CD14-positive monocyte (primary cell): ENCODE results near the gene CRY1. TPM values are rescaled to one million over a fixed set of nuclear protein-coding genes. Genes with fewer than 3 reads are reported as not detected.

Experiments
- DNase-seq, 3 donors: peaks; one replicate each; pipeline ENCODE4 v3.0.0-alpha.2; 2011 to 2022
- H2AFZ ChIP-seq: 2 replicates; pipeline ENCODE4 v1.6.0; 2012; ENCODE audit warnings: mild to moderate bottlenecking, low read depth, low read length, inconsistent platforms; ENCODE audit not compliant: insufficient read depth, poor library complexity, severe bottlenecking
- H3K27ac ChIP-seq, 2 donors: 1 replicate in 1 of 2; 2 replicates in 1 of 2; pipeline ENCODE4 v1.5.1; 2012 to 2013; ENCODE audit warnings: low read length in 2 of 2, control low read depth in 1 of 2, inconsistent platforms in 1 of 2, low read depth in 1 of 2, mild to moderate bottlenecking in 1 of 2
- H3K27me3 ChIP-seq, 2 donors: one replicate each; pipeline versions ENCODE4 v1.6.0 to v1.6.1; 2011 to 2013; ENCODE audit warnings: low read length in 2 of 2; ENCODE audit not compliant: control insufficient read depth in 2 of 2, insufficient read depth in 2 of 2
- H3K36me3 ChIP-seq, 2 donors: replicated peaks in 1 of 2; 1 replicate in 1 of 2; 2 replicates in 1 of 2; pipeline versions ENCODE4 v1.5.1 to v1.6.1; 2012 to 2013; ENCODE audit warnings: low read length in 2 of 2, control low read depth in 1 of 2, inconsistent platforms in 1 of 2, mild to moderate bottlenecking in 1 of 2; ENCODE audit not compliant: insufficient read depth in 2 of 2, control insufficient read depth in 1 of 2
- H3K4me1 ChIP-seq, 2 donors: 1 replicate in 1 of 2; 2 replicates in 1 of 2; pipeline versions ENCODE4 v1.5.1 to v1.6.1; 2012 to 2013; ENCODE audit warnings: low read length in 2 of 2, control low read depth in 1 of 2, inconsistent platforms in 1 of 2, mild to moderate bottlenecking in 1 of 2, moderate library complexity in 1 of 2; ENCODE audit not compliant: insufficient read depth in 2 of 2, control insufficient read depth in 1 of 2
- H3K4me2 ChIP-seq: replicated peaks from 2 replicates; pipeline ENCODE3; 2012; ENCODE audit warnings: low read length, moderate library complexity, mild to moderate bottlenecking; ENCODE audit not compliant: poor library complexity, severe bottlenecking; ENCODE audit errors: extremely low read depth
- H3K4me3 ChIP-seq, 3 experiments: fragments of 200-600 bp in 1 of 3; sonication (generic) in 1 of 3; replicated peaks in 1 of 3; 1 replicate in 2 of 3; 2 replicates in 1 of 3; pipeline ENCODE4 v1.5.1; 2011 to 2013; ENCODE audit warnings: low read length in 3 of 3, mild to moderate bottlenecking in 3 of 3, control low read depth in 2 of 3, low read depth in 2 of 3, inconsistent platforms in 1 of 3, moderate library complexity in 1 of 3
- H3K79me2 ChIP-seq: 2 replicates; pipeline ENCODE4 v1.6.0; 2012; ENCODE audit warnings: mild to moderate bottlenecking, control low read depth, inconsistent platforms, low read length, moderate library complexity; ENCODE audit not compliant: insufficient read depth
- H3K9ac ChIP-seq: 2 replicates; pipeline ENCODE4 v1.6.0; 2017; ENCODE audit warnings: low read length, mild to moderate bottlenecking; ENCODE audit not compliant: insufficient read depth, poor library complexity, severe bottlenecking
- H3K9me3 ChIP-seq, 2 donors: replicated peaks in 1 of 2; 1 replicate in 1 of 2; 2 replicates in 1 of 2; pipeline versions ENCODE4 v1.5.1 to v1.6.1; 2012 to 2013; ENCODE audit warnings: low read length in 2 of 2, control low read depth in 1 of 2; ENCODE audit not compliant: control insufficient read depth in 1 of 2, insufficient read depth in 1 of 2
- H4K20me1 ChIP-seq: 2 replicates; pipeline ENCODE4 v1.6.0; 2012; ENCODE audit warnings: mild to moderate bottlenecking, low read length, control low read depth, moderate library complexity; ENCODE audit not compliant: insufficient read depth
- H3K27ac Mint-ChIP-seq, 7 donors: one replicate each; pipeline ENCODE4 v1.8.0; 2020; ENCODE audit warnings: mild to moderate bottlenecking in 7 of 7, mixed read lengths in 7 of 7, moderate library complexity in 6 of 7, inconsistent platforms in 2 of 7
- H3K27me3 Mint-ChIP-seq, 3 donors: one replicate each; pipeline ENCODE4 v1.8.0; 2021 to 2022; ENCODE audit warnings: low read depth in 3 of 3, mild to moderate bottlenecking in 3 of 3, mixed read lengths in 3 of 3, moderate library complexity in 3 of 3, inconsistent platforms in 1 of 3
- H3K36me3 Mint-ChIP-seq, 2 donors: one replicate each; pipeline ENCODE4 v1.8.0; 2020; ENCODE audit warnings: mixed read lengths in 2 of 2, inconsistent platforms in 1 of 2, mild to moderate bottlenecking in 1 of 2
- H3K4me1 Mint-ChIP-seq: one replicate; pipeline ENCODE4 v1.8.0; 2020; ENCODE audit warnings: mild to moderate bottlenecking, mixed read lengths
- H3K4me3 Mint-ChIP-seq, 2 donors: one replicate each; pipeline ENCODE4 v1.8.0; 2020; ENCODE audit warnings: mild to moderate bottlenecking in 2 of 2, mixed read lengths in 2 of 2, moderate library complexity in 1 of 2
- H3K9me3 Mint-ChIP-seq, 7 donors: one replicate each; pipeline ENCODE4 v1.8.0; 2020 to 2022; ENCODE audit warnings: mixed read lengths in 7 of 7, mild to moderate bottlenecking in 6 of 7, moderate library complexity in 6 of 7, inconsistent platforms in 2 of 7
- CTCF ChIP-seq: fragments of 200-600 bp; IDR thresholded peaks from one replicate; pipeline ENCODE4 v1.8.0; 2022; ENCODE audit warnings: antibody characterized with exemption, mild to moderate bottlenecking
- WGBS: methylation state at CpG from one replicate; pipeline ENCODE4 v1.1.5; 2013; ENCODE audit warnings: missing lambda C conversion rate; ENCODE audit not compliant: insufficient coverage; 5-methylcytosine and 5-hydroxymethylcytosine counted together
- intact Hi-C, 2 donors: fragments of 100-400 bp; cut with micrococcal nuclease; formaldehyde crosslinking; loops; one replicate each; pipeline versions ENCODE4 v1.15.0 to v1.15.1; 2023
- polyA plus RNA-seq, 3 donors: library from polyadenylated mRNA; depleted of rRNA in 1 of 3; unstranded in 2 of 3; stranded (reverse) in 1 of 3; fragments of 300-500 nt in 2 of 3; fragments of >200 nt in 1 of 3; fragmentation: Illumina TruSeq in 2 of 3; gene quantifications; 1 replicate in 2 of 3; 2 replicates in 1 of 3; pipeline ENCODE4 v1.2.3, GENCODE V29; 2012 to 2021

Gene CRY1
- polyA plus RNA-seq, 3 donors = 3.8 to 7.7 (median 5.8) TPM

- no peak for TF ChIP-seq CTCF
- peaks cover 7% of the 10 kb centered on the region for H3K4me1 Mint-ChIP-seq
- peaks cover 3 to 9% of the 10 kb centered on the region in 2 donors for H3K4me1 ChIP-seq
- H4K20me1 ChIP-seq = no peaks in the 10 kb centered on the region
- H3K27me3 Mint-ChIP-seq = peaks cover 66 to 95% (median 76%) of the 10 kb centered on the region in 3 donors
- peaks cover 0 to 9% of the 10 kb centered on the region in 2 donors for H3K36me3 Mint-ChIP-seq
- H3K27ac ChIP-seq = no peak overlapping the region
- H3K4me3 ChIP-seq = no peak overlapping the region
- intact Hi-C loops = no loop called here
- no peak overlapping the region for H3K27ac Mint-ChIP-seq
- H3K4me2 ChIP-seq = no peak overlapping the region
- H3K4me3 Mint-ChIP-seq = peak overlapping the region in 1 of 2 donors; percentile 71
- H3K9ac ChIP-seq = no peak overlapping the region
- no CpG with 5 or more reads among the region's 5 CpGs for WGBS
- H3K9me3 Mint-ChIP-seq = peaks cover 17 to 51% (median 39%) of the 10 kb centered on the region in 7 donors
- H2AFZ ChIP-seq = no peak overlapping the region
- peaks cover 58 to 87% of the 10 kb centered on the region in 2 donors for H3K27me3 ChIP-seq
- peaks cover 25 to 37% of the 10 kb centered on the region in 2 donors for H3K9me3 ChIP-seq
- no peaks in the 10 kb centered on the region for H3K79me2 ChIP-seq
- no peak for DNase-seq
- no peaks in the 10 kb centered on the region for H3K36me3 ChIP-seq
Measured at GRCh38 chr12:106950591-106950990, 142.8 kb downstream of the CRY1 start.

GRCh38 chr12:106947461-106947860 lies 145.9 kb downstream of the CRY1 start:
- no peaks in the 10 kb centered on the region for H3K79me2 ChIP-seq
- no peaks in the 10 kb centered on the region for H4K20me1 ChIP-seq
- intact Hi-C loops = no loop called here
- H3K4me2 ChIP-seq = no peak overlapping the region
- DNase-seq = no peak
- peaks cover 39 to 72% of the 10 kb centered on the region in 2 donors for H3K27me3 ChIP-seq
- H3K9me3 ChIP-seq = peaks cover 36 to 65% of the 10 kb centered on the region in 2 donors
- TF ChIP-seq CTCF = no peak
- Mint-ChIP-seq H3K27ac (no peak overlapping the region), H3K4me1 (no peaks in the 10 kb centered on the region), H3K4me3 (peak overlapping the region in 1 of 2 donors; percentile 3), H3K9me3 (peaks cover 20 to 61% (median 52%) of the 10 kb centered on the region in 7 donors), H3K36me3 (peaks cover 0 to 3% of the 10 kb centered on the region in 2 donors), H3K27me3 (peaks cover 44 to 86% (median 52%) of the 10 kb centered on the region in 3 donors)
- no peak overlapping the region for H2AFZ ChIP-seq
- no peak overlapping the region for H3K9ac ChIP-seq
- H3K27ac ChIP-seq = no peak overlapping the region
- H3K4me3 ChIP-seq = no peak overlapping the region
- no peaks in the 10 kb centered on the region for H3K4me1 ChIP-seq
- no peaks in the 10 kb centered on the region for H3K36me3 ChIP-seq
